HG02885 (cell line): Measurements from ENCODE around the gene TRPM8.
A peak's percentile ranks its signal among the peaks of the same experiment; 100 is the strongest.

Experiments
- ATAC-seq: cut with Tn5 transposase; IDR thresholded peaks from one replicate; pipeline ENCODE4 v1.9.1; 2021; ENCODE audit warnings: mild to moderate bottlenecking; ENCODE audit not compliant: unreplicated experiment, poor library complexity

TRPM8 gene

DNA sequence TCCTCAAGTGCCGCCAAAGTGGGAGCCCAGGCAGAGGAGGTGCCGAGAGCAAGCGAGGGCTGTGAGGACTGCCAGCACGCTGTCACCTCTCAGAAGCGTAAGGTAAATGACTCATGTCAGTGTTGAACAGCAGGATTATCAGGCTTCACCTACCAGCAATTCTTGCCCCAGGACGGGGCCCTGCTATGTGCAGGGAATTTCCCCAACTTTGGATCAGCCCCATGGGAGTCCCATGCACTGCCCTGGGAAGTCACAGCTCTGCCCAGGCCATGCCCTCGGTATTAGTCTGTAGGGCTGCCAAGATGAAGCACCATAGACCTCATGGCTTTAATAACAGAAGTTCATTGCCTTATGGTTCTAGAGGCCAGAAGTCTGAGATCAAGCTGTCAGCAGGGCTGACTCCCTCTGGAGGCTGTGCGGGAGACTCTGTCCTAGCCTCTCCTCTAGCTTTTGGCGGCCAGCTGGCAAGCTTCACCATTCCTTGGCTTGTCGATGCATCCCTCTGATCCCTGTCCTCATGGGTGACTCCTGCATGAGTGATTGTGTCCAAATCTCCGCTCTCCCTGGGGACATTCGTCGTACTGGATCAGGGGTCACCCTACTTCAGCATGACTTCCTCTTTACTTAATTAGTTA, 55.9 kb downstream of the TRPM8 start:
- no peak for ATAC-seq

DNA sequence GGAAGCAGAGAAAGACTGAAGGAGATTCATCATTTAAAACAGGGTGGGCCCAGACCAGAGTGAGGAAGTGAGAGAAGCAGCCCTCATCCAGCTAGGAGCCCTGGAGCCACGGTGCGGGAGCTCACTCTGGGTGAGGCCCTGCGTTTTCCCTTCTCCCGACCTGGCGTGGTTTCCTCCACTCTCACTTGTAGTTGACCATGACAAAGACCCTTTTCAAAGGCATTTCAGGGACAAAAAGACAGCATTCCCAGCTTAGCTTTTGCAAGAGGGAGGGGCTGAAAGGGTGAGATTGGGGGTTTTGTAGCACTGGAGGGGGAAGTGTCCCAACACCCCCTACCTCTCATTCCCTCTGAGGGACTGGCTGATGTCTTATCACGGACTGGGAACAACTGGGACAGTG, 56.6 kb downstream of the TRPM8 start:
- no peak for ATAC-seq

DNA sequence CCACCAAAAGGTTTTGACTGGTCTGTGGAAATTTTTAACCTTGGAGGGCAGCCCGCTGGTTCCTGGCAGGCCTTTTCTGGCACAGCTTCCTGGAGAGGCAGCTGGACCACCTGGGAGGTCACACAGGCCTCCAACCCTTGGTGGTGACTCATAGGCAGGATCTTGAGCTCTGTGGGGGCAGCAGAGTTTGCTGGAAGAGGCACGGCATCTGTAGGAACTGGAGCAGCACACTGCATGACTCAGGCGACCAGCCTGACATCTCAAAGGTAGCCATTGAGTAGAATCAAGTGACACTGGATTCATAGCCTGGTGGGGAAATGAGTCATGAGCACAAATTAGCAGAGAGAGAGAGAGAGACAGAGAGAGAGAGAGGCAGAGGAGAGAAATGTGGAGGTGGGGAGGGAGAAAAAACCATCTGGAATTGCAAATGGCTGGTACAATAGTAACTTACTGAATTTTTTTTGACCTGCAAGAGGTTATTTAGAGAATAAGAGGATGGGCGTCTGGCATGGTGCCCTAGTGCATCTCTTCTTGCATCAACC, 57.4 kb downstream of the TRPM8 start:
- no peak for ATAC-seq

DNA sequence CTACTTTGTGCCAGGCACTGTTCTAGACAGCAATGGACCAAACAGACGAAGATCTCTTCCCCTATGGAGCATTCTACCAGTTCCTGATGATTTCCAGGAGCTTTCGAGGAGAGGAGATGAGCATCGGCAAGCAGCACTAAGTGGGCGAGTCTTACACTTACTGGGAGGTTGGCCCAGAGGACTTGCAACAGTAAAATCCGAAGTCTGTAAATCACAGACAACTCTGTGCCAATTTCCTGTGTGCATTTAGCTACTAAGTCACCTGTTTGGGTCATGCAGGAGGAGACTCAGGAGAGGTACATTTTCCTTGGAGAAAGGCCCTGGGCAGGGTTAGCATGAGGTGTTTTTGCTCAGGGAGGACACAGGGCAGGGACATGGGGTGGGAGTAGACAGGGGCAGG, 58.9 kb downstream of the TRPM8 start:
- no peak for ATAC-seq

DNA sequence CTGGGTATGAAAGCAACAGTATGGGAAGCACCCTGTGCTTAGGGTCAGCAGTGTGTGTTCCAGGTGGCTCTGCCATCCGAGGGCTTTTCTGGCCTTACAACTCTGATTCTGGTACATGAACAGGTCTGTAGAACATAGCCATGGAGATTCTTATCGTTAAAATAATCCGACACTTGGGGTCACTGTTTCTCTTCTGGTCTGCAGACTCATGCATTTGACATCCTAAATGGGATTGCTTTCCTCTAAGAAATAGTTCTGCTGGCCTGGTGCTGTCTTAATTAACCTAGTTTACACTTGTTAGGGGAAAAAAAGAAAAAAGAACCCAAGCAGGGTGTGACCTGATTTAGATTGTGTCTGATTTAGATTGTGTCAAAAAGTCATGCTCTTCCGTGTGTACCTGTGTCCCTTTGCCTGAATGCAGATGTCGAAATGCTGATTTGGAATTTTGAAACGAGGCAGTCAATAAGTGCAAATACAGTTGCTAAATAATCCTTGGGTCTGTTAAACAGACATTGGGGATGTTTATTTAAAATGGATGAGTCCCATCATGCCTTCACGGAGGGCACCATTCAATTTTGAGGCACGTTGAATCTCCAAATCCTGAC, 59.6 kb downstream of the TRPM8 start:
- ATAC-seq, result no peak

DNA sequence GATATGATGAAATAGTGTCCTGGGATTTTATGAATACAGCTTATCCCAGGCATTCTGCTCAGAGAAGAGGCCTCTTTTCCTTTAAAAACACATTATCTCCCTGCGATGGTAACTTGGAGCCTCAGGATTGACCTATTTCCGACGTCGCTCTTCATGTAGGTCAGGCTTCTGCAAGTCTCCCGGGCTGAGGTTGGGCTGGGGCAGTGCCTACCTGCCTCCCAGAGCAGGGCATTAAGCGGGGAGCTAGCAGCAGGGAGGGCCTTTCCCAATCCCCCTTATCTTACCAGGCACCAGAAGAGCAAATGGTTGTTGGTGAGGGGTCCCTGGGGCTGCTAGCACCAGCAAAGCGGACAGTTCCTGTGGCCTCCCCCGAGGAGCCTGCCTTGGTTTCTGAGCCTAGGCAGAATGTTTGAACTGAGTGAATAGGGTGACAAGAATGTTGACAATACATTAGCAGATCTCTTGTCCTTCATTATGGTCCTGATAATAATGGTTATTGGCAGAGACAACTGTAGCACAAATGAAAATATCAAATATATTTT, 60.2 kb downstream of the TRPM8 start:
- no peak for ATAC-seq

DNA sequence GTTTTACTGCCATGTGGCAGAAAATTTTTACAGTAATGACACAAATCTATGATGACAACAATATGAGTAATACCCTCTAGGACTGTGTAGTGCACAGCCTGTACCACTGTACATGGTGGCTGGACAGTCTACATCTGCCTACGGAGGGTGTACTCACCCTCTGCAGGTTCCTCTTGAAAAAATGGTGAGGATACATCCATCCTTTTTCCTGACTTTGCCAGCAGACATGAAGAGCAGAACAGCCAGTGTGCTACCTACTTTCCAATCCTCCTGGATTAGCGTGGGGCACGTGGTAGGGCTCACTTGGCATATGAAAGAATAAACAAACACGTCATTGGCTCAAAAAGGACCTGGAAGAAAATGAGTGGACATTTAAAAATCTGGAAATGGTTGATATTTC, 62.6 kb downstream of the TRPM8 start:
- ATAC-seq, result no peak

DNA sequence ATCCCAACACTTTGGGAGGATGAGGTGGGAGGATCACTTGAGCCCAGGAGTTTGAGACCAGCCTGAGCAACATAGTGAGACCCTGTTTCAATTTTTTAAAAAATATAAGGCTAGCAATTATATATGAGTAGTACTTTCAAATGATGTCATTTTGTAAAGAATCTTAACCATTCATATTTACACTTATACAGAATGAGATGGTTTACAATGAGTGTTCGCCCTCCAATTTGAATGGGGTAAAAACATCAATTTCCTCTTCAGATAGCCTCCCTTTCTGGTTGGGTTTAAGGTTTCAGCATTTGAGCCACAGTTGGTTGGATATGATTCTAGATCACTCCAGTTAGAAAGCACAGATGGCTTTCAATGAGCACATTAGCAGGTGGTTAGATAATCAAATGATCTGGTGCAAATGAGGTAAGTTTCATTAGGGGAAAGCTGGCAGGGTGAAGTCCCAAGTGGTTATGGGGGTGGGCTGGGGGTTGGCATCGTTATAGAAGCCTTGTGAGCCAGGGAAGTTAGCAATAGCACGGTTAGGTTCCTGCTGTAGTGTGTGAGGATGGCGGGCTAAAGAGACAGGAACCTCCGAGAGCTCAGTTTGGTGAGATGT, 63.9 kb downstream of the TRPM8 start:
- ATAC-seq, result no peak

DNA sequence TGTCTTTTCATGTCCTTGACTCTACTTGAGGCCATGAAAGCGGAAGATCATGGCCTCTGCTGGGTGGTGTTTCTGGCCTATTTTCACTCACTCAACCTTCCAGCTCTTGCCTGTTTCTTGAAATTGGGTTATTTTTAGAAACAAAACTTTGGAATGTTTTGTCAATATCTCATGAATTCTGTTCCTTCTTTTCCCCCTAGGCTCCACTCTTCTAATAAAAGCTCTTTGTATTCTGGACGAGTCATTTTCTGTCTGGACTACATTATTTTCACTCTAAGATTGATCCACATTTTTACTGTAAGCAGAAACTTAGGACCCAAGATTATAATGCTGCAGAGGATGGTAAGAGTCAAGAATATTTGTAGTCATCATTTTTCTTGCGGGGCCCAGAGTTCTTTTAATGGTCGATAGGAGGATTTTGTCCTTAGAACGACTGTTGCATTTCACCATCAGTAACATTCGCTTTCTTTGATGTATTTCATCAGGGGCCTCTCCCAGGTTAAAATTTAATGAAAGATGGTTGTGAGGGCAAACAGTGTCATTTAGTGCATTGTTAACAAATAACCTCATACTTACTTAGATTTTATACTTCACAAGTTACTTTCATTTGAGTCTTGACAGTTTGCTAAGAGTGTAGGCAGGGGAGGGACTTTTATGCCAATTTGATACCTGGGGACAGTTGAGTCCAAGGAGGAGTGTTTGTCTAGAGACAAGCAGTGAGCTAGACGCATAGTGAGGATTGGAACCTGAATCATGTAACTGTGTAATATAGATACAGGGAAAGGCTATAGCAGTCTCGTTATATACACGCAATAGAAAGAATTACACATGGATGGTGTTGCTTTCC, 64.6 kb downstream of the TRPM8 start:
- no peak for ATAC-seq

DNA sequence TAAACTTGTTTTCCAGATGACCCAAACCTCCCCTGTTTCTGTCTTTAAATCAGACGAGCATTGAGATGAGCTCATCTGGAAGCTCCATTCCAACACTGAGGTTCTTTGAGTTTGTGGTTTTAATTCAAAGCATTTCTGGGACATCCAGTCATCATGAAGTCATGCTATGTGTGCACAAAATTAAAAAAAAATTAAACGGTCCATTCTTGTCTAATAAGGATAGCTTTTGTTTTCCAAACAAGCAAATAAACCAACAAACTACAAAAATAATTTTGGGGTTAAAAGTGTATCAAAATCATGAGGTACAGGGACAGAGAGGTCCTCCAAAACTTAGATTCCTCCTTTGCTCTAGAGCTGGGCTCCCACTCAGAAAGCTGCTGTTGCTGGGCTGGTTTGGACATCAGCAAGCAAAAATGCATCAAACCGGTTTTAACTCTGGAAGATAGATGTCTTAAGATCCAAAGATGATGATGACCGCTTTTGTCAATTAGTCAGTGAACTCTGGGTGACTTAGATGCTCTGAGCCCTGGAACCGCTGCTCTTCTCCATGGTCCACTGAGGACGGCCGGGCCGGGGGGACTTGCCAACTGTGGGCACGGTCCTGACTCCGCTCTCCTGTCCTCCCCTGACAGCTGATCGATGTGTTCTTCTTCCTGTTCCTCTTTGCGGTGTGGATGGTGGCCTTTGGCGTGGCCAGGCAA, 65.4 kb downstream of the TRPM8 start:
- ATAC-seq, result no peak

DNA sequence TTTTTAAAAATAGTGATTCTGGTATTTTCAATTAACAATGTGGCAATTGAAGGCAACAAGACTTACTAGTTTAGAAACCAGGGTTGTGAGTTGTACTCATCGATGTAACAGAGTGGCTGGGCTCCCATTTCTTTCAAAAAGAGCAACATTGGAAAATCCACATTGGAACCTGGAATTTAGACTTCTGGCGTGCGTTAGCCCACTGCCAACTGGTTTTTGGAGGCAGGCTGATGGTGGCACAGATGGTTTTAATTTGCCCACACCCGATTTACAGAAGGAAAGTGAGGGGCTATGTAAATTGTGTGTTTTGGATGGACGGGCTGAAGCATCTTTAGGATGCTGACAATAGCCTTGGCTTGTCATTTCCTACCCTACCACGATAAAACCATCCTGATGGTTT, 66.3 kb downstream of the TRPM8 start:
- no peak for ATAC-seq

DNA sequence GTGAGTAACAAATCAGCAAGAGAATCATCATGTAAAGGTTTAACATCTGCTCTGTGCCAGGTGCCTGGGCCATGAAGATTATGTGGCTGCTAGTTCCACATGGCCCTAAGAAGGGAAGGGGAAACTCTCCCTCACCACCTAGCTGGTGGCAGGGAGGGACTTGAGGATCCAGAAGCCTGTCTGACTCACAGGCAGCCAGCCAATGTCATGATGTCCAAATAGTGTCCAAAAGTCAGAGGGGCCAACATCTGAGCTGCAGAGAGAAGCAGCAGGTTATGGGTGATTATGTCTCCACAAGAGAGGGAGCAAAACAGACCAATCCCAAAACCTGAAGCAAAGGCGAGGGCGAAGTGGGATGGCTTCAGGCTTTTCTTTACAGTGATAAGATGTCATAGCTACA, 71.4 kb downstream of the TRPM8 start:
- no peak for ATAC-seq

DNA sequence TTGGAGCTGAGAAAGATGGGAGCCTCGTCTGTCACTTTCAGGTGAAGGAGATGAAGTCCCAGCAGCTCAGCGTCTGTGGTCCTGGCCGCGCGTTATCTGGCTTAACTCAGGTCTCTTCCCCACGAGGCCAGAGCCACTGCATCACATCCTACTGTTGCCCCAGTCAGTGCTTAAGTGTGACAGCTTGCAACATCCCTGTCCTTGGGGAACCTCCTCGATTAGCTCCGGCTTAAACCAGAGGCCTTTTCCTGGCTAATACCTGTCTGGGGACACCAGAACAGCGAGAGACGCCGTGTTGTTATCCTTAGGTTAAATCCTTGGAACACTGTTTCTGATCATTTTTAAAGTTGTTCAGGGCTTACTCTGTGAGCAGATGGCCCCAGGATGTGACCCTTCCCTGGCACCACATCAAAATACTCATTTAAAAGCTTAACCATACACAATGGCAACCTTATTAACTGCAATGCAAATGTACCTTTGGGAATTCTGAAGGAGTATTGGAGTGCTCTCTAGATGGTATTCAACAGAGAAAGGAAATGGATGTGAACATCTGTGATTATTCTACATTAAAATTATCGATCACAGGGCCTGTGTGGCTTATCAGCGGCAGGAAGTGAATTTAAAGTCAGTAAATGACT, 72.2 kb downstream of the TRPM8 start:
- no peak for ATAC-seq

DNA sequence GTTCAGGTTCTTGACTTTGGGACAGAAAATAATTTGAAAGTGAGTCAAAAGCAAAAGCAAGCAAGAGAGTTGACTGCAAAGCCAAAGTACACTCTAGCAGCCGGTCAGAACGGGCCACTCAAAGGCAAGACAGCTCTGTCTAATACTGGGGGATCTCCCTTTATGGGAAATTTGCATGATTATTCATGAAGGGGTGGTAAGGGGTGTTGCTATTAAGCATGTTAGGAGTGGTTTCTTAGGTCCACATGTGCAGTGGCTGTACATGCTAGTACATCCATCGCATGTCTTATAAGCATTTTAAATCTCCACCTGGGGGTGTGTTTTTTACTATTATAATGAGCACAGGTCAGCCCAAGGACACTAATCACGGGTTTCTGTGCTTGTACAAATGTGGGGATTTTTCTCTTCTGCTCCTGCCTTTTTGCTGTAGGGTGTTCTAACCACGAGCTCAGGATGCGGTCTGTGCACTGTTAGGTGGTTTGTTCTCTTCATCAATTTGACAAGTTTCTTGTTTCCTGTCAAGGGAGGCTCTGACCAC, 73.2 kb downstream of the TRPM8 start:
- ATAC-seq, result peak; percentile 50

DNA sequence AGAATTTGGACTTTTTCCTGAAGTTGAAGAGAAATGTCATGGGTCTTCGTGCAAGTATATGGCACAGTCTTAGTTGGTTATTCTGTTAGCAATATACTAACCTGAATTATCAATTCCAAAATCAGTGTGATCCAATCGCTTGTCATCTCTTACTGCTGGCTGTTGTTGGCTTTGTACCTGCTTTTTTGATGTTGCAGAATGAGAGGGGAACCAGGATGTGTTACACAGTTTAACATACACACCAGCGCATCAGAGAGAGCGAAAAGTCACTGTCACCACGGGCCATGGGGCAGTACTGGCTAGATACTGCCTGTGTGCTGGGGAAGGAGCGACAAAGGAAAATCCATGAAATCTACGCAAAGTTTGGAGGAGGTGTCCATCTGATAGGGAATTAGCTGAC, 74.0 kb downstream of the TRPM8 start:
- no peak for ATAC-seq

DNA sequence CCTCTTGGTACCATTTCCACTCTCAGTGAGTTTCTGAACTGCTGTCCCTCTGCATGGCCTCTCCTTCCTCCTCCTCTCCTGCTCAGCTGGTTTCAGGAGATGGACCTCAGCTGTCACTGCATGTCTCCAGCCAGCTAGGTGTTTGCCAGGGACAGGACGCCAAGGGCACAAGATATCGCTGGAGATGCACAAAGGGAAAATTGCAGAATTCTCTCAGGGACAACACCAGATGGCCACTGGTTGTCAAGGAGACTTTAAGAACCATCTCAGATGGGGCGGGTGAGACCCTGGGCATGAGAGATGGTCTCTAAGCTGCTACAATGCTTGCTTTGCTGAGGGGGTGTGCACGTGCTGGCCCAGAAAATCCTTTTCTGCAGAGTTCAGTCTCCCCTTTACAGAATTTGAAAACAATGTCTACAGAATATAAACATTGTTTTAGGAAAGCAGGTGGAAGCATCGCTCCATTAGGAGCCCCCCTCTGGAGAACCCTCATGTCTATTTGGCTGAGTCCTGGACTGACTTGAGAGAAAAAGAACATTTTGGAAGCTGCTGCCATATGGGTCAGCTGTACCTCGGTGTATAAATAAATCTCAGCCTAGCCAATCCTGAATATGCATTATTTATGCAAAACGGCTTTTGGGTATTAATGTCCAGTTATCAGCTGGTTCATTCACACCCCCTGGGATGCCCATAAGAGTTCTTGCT, 75.5 kb downstream of the TRPM8 start:
- ATAC-seq, result no peak

DNA sequence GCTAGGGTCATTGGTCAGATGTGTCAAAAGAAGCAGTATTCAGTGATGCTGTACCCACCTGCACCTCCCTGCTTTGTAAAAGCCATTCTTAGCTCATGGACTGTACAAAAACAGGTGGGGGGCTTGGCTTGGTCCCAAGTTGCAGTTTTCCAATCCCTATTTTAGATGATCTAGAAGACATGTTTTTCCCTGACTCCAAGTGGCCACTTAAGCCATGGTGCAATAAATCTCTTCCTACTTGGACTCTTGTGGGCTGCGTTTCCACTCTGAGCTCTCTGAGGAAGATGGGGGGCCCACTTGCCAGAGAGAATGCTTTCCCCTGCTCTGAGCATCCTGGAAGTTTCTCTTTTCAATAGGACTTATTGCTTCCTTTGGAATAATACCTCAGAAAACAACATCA, 76.3 kb downstream of the TRPM8 start:
- no peak for ATAC-seq

DNA sequence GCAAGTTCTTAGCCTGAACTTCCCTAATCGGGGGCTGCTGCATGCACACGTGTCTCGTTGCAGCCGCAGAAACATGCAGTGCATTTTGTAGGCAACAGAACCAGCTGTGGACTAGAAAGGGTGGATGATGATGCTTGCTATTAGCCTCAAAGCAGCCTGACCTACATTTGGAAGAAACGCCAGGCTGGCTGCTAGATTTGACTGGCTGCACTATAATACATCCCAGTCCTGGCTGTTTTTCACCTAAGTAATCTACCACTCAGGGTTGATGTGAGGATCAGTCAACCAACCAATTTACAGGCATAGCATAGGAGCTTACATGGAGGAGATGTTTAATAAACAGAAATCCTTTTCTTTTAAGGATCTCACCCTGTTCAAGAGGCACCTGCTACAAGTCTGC, 77.0 kb downstream of the TRPM8 start:
- ATAC-seq, result no peak

DNA sequence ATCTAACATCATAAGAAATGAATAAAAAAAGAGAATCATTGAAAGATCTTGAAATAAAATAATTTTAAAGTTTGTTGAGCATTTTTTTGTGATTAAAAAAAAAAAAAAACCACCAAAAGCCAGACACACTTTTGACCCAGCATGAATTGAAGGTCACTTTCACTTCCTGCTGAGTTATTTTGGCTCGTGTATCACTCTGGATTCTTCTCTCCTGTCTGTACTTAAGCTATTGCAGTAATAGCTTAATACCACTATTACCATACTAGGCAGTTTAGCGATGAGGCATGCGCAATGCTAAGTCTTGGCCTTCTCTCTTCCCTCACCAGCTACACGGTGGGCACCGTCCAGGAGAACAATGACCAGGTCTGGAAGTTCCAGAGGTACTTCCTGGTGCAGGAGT, 78.8 kb downstream of the TRPM8 start:
- no peak for ATAC-seq
